GM21786 (cell line): ENCODE measurements around the gene NEB.
A peak's percentile ranks its signal among the peaks of the same experiment; 100 is the strongest.

Source experiments
- ATAC-seq: cut with Tn5 transposase; IDR thresholded peaks from one replicate; pipeline ENCODE4 v1.9.1; 2021; ENCODE audit not compliant: unreplicated experiment

The NEB gene

GRCh38 chr2:151733771-151734672 lies at the start of gene NEB:
TSS of gene NEB (minus strand) at chr2:151734476. CDS start at chr2:151733156, 1,320 bp downstream.
- ATAC-seq, result no peak

GRCh38 chr2:151783133-151783520 lies 48.9 kb upstream of the NEB start:
- ATAC-seq, result no peak

- no peak for ATAC-seq
Observed at GRCh38 chr2:151782378-151783132, 48.3 kb upstream of the NEB start.

GRCh38 chr2:151781642-151782041 lies 47.4 kb upstream of the NEB start:
- ATAC-seq, result no peak

- no peak for ATAC-seq
Observed at GRCh38 chr2:151780938-151781337, 46.7 kb upstream of the NEB start.

- ATAC-seq, result no peak
Observed at GRCh38 chr2:151777935-151778334, 43.7 kb upstream of the NEB start.

GRCh38 chr2:151777487-151777886 lies 43.2 kb upstream of the NEB start:
- no peak for ATAC-seq

GRCh38 chr2:151776367-151776766 lies 42.1 kb upstream of the NEB start:
- ATAC-seq, result no peak

- ATAC-seq, result no peak
Observed at GRCh38 chr2:151775057-151775740, 40.9 kb upstream of the NEB start.

GRCh38 chr2:151774506-151774905 lies 40.2 kb upstream of the NEB start:
- no peak for ATAC-seq

GRCh38 chr2:151771599-151772358 lies 37.5 kb upstream of the NEB start:
- ATAC-seq, result peak; percentile 96

GRCh38 chr2:151770995-151771394 lies 36.7 kb upstream of the NEB start:
- peak; percentile 21 for ATAC-seq

- ATAC-seq, result no peak
Observed at GRCh38 chr2:151769606-151770005, 35.3 kb upstream of the NEB start.

GRCh38 chr2:151767536-151767935 lies 33.3 kb upstream of the NEB start:
- ATAC-seq, result no peak

GRCh38 chr2:151766437-151767153 lies 32.3 kb upstream of the NEB start:
- ATAC-seq, result peak; percentile 55

- no peak for ATAC-seq
Observed at GRCh38 chr2:151765760-151766410, 31.6 kb upstream of the NEB start.

- ATAC-seq, result no peak
Observed at GRCh38 chr2:151762694-151763093, 28.4 kb upstream of the NEB start.

GRCh38 chr2:151761687-151762086 lies 27.4 kb upstream of the NEB start:
- ATAC-seq, result no peak

- no peak for ATAC-seq
Observed at GRCh38 chr2:151761193-151761592, 26.9 kb upstream of the NEB start.
